NCI-H2029 treated with DMSO at 0.1 percent for 48 hours (cell line): ENCODE data around the gene TBC1D16.
"Not testable (repeated sequence)": the region's sequence is repeated elsewhere in the genome, so short reads cannot be mapped to it uniquely, and the experiment has no call there.

Experiments
- DNase-seq: peaks from one replicate; lab custom pipeline; 2025; lab: John Stamatoyannopoulos, UW

Gene TBC1D16

DNA sequence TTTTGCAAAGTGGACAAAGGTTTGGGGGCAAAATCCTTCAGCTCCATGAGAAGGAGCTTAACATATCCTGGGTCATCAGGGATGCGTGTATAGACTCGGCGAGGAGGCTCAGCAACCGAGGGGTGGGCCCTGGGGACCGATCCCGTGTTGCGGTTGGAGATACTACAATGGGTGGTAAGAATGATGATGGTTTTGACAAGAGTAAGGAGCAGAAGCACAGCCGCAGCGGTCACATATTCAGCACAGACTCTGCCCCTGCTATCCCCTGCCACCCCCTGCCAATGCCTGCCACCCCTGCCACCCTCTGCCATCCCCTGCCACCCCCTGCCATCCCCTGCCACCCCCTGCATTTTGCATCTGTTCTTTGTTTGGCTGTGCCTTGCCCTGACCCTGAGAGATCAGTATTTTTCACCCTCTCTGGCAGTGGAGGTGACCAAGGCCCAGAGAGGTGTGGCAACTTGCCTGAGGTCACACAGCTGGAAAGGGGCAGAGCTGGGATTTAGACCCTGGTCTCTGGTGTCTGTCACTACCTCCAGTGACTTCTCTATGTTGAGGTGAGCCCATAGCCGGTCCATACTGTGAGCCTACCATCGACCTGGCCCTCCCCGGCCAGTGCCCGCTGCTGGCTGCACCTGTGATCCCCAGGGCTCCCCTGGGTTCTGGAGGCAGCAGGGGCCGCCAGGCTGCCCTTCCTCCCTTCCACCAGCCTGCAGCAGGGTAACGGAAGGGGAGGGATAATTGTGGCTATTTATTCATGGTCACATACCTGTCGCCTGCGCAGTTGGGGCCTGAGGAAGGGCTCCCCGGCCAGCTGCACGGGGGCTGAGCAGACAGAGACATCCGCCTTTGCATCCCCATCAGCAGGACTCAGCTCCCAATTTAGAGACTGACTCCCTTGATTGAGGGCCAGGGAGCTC is 121.5 kb downstream of the TBC1D16 start:
- no peak for DNase-seq

DNA sequence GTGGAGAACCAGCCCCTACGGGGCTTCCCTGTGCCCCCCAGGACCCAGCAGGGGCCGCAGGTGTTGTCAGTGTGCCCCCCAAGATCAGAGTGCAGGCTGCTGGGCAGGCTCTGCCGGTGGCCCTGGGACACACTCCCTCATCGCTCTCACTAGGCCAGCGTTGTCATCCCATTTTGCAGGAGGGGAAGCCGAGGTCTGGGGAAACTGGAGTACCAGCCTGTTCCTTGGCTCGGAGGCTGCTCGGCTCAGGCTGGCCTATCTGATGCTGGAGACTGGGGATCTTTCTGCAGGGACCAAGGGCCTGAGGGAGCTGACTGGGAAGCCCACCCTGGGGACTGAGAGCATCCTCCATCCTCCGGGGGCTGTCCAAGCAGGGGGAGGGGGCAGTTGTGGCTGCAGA is 122.2 kb downstream of the TBC1D16 start:
- no peak for DNase-seq

DNA sequence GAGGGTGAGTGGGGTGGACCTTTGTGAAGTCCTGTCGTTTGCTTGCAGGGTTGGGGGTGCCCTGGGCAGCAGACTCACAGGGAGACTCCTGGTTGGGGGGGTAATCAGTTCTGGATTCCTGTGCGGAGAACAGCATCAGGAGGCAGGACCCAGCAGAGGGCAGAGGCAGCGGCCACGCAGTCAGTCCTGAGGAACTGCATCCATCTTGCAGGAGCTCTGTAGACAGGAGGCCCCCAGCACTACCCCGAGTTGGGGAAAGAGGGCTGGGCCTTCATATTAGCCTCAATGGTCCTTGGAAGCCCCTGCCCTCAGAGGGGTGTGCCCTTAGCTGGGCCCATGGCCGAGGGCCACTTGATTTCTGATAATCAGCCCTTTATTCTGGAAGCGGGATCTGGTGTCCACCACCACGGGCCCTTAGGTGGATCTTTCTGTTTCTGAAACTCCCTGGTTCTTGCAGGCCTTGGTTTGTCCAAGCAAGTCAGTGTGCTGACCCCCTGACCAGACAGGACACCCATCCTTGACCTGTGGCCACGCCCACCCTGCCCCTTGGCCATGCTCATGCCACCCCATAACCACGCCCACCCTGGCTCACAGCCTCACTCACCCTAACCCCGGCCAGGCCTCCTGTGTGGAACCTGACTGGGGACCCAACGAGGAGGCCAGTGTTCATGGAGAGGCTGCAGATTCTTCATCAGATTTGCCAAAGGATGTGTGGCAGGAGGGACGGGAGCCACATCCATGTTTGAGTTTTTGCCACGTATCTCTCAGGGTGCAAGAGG is 122.9 kb downstream of the TBC1D16 start:
- no peak for DNase-seq

DNA sequence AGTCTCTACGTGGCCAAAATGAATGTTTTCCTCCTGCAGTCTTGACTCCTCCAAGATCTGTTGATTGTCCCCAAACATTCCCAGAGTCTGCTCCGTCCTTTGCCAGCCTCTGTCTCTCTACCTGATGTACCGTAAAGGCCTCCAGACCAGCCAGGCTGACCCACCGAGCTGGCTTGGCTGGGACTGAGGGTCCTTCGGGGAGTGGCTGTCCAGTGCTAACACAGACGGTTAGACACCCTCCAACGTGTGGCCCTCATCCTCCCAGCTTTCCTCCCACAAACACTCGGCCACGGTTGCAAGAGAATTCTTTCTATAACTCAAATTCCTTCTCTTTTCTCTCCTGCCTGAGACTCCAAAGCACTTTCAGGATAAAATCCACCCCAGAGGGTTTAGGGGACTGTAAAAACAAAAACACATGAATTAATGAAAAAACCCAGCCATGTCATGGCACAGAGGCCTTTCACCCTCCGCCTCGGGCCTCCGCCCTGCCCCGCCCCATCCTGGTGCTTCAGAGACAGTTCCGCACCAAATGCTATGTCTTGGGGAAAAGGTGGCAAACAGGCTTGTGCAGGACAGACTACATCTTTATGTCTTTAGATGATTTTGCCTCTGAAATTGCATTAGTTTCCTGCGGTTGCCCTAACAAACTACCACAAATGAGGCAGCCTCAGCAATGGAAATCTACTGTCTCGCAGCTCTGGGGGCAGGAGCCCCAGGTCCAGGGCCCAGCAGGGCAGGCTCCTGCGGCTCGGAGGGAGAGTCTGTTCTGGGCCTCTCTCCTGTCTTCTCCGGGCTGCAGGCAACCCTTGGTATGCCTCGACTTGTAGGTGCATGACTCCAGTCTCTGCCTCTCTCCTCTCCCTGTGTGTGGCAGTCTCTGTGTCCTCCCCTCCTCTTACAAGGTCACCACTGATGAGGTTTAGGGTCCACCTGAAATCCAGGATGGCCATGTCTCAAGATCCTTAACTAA is 124.0 kb downstream of the TBC1D16 start:
- DNase-seq: no peak

DNA sequence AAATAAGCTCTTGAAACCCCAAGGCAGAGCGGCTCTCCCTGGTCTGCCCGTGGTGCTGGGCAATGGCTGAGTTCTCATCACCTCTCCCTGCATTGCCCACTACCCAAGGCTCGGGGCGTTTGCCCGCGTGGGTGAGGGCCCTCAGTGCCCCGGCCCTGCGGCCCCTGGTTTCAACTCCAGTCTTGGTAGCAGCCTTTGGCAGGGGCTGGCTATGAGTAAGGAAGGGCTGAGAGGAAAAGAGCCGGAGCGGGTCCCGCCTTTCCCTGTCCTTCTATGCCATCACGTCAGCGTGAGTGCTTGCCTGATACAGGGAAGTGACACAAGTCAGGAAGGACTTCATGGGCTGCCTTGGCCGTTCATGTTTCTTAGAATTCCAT is 124.7 kb downstream of the TBC1D16 start:
- no peak for DNase-seq

DNA sequence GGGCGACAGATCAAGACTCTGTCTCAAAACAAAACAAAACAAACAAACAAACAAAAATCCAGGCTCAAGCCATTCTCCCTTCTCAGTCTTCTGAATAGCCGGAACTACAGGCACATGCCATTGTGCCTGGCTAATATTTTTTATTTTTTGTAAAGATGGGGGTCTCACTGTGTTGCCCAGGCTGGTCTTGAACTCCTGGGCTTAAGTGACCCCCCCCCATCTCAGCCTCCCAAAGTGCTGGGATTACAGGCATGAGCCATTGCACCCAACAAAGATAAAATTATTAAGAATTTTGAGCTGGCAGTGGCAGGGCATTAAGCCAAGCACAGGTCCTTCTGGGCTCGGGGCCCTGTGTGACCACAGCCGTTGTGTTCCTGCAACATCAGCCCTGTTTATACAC is 126.6 kb downstream of the TBC1D16 start:
- no peak for DNase-seq

DNA sequence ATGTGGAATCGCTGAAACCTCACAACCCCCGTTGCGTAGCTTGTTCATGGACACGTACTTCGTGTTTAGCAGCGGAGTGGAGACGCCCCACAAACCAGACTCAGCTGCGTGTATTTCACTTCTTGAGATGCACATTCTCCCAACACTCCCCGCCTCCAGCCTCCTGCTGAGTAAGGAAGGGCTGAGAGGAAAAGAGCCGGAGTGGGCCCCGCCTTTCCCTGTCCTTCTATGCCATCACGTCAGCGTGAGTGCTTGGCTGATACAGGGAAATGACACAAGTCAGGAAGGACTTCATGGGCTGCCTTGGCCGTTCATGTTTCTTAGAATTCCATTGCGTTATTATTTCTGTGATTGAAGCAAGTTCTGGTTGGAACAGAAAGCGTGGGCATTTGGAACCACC is 127.8 kb downstream of the TBC1D16 start:
- no peak for DNase-seq

DNA sequence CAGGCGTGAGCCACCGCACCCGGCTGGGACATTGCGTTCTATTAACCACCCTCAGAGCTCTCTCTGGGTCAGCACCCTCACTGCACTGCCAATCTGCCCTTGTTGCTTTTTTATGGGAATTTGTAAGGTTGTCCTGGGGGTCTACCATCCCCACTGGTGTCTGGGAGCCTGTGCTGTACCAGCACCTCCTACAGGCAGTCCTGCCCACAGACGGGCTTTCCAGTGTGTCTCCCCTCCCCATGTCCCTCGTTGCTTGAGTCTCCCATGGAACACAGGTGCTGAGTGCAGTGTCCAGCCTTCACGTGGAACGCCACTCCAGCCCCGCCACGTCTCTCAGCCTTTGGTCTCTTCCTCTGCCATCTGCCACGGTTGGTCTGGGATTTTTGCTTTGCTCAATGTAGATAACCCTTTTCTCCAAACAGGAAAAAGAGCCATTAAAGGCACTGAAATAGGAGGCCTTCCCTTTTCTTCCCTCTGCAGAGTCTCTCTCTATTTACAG is 128.4 kb downstream of the TBC1D16 start:
- no peak for DNase-seq

DNA sequence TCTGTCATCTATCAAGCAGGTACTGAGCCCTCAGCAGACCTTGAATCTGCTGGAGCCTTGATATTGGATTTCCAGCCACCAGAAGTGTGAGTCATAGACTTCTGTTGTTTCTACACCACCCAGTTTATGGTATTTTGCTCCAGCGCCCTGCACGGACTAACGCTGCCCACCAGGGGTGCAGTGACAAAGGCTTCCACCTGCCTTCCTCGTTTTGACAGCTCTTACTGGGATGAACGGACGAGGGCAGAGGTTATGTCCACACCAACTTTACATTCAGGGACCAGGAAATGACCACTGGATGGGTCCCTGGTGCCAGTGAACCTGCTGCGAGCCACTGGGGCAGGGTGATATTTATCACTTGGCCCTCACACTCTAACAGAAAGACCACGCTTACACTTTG is 129.8 kb downstream of the TBC1D16 start:
- DNase-seq: no peak

DNA sequence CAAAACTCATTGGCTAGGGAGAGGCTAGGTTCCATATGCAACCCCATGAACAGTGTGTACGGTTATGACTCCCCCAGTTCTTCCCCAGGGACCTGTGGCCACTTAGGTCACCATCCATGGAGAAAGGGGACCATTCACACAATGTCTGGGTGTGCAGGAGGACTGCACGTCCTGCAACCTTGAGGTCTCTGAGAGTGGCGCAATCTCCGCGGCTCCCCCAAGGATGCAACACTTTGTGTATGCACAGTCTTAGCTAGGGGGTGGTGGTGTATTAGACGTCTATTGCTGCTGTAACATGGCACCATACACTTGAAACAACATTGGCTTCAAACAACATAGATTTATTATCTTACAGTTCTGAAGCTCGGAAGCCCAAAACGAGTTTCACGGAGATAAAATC is 130.8 kb downstream of the TBC1D16 start:
- DNase-seq: no peak

DNA sequence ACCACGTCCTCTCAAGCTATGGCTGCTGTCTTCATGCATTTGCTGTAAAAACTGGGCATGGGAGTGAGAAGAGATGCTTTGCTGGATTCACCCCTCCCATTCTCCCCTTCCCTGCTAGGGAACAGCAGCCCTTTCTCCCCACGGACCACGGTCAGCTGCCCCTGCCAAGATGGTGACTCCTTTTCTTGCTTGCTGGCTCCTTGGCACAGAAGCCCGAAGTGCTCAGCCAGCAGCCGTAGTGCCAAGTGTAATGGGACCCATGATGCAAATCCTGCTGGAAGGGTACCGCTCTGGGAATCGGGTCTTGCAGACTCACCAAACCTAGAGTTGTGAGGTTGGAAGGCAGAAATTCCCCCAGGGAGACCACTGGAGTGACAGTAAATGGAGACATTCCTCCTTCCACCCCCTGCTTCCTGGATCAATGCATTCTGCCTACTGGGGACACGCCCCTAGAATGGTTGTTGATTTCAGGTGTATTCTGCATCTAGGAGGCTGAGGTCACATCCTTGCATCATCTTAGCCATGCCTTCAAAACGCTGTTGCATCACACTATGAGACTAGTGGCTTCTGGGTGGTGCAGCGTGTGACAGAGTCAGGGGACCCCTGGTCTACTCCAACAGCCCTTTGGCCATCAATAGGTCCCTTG is 133.4 kb downstream of the TBC1D16 start:
- DNase-seq: no peak

DNA sequence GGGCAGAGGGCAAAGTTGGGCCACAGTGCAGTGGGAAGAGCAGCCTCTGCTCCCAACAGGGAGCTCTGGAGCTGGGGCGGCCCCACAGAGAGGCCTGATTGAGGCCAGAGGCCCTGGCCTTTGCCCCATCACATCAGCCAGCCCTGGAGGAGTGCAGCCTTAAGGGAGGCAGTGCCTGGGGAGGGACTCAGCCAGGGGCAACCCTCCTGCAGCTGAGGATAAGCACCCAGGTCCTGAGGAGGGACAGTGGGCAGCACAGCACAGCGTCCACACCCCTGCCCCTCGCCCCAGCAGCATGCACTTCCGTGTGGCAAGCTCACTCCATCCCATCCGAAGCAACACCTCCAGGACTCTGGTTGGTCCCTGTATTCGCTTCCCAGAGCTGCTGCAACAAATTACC is 134.5 kb downstream of the TBC1D16 start:
- DNase-seq: no peak

DNA sequence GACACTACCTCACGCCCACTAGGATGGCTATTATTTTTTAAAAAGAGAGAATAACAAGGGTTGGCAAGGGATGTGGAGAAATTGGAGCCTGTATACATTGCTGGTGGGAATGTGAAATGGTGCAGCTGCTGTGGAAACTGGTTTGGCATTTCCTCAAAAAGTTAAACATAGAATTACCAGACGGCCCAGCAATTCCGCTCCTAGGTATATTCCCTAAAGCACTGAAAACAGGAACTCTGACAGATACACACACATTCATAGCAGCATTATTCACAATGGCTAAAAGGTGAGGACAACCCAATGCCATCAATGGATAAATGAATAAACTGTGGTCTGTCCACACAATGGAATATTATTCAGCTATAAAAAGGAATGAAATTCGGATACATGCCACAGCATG is 136.1 kb downstream of the TBC1D16 start:
- no peak for DNase-seq

DNA sequence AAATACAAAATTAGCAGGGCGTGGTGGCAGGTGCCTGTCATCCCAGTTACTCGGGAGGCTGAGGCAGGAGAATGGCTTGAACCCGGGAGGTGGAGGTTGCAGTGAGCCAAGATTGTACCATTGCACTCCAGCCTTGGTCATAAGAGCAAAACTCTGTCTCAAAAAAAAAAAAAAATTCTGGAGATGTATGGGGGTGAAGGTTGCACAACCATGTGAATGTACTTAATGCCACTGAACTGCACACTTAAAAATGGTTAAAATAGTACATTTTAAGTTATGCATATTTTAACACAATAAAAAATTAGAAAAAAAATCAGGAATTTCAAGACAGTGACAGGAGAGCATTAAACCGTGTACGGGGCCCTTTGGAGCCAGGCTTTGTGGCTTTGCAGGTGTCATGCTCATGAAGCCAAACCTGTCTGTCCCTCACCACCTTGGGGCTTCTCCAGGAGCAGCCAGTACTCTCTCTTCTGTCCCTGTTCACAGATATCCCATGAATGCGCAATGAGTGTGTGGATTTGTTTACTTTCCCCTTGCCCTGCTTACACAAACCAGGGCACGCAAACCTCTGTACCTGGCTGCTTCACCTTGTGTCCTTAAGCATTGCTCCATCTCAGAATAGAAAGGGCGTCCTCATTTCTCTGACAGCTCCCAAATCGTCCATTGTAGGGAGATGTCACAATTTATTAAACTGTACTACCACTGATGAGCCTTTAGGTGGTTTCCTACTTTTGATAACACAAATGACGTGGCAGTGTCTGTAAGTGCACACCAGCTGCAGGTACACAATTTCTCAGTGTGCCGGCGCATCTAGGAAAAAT is 138.2 kb downstream of the TBC1D16 start:
- peak; percentile 27 for DNase-seq

DNA sequence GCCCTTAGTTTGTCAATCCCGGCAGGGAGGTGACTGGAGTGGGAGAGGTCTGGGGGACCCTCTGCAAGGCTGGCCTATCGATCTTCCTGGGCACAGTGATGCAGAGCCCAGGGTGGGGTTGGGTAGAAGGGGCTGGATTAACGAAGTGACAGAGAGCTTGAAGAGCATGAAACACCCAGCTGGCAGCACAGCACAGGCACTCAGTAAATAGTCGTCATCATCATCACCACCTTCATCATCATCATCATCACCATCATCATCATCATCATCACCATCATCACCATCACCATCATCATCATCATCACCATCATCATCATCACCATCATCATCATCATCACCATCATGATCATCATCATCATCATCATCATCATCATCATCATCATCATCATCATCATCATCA is 142.2 kb downstream of the TBC1D16 start:
- DNase-seq: not testable (repeated sequence)

DNA sequence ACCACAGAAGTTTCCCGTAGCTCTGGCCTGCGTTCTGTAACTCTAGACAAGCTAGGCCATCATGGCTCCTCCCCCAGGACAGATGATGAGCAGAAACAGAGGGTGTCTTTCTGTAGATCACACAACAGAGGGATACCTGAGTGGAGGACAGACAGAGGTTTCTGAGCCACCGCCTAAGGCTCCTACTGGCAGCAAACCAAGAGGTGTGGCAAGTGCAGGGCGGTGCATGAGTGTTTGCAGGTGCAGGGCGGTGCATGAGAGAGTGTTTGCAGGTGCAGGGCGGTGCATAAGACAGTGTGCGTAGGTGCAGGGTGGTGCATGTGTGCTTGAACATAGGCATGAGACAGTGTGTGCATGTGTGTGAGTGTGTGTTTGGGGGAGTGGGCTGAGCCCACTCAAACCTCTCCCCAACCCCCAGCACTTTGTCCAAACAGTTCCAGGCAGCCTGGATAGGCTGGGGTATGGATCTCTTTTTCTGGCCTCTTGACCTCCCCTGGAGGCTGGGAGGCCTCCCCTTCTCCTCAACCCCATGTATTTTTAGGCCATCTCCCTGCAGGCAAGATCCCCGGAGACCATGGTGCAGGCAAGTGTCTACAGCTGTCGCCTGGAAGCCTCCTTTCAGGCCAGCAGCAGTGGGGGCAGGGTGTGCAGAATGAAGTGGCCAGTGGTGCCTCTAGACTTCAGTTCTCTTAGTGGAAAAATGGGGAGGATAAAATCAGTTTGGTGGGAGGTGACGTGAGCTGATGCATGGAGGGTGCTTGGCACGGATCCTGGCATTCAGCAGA is 143.0 kb downstream of the TBC1D16 start:
- DNase-seq: peak; percentile 88

DNA sequence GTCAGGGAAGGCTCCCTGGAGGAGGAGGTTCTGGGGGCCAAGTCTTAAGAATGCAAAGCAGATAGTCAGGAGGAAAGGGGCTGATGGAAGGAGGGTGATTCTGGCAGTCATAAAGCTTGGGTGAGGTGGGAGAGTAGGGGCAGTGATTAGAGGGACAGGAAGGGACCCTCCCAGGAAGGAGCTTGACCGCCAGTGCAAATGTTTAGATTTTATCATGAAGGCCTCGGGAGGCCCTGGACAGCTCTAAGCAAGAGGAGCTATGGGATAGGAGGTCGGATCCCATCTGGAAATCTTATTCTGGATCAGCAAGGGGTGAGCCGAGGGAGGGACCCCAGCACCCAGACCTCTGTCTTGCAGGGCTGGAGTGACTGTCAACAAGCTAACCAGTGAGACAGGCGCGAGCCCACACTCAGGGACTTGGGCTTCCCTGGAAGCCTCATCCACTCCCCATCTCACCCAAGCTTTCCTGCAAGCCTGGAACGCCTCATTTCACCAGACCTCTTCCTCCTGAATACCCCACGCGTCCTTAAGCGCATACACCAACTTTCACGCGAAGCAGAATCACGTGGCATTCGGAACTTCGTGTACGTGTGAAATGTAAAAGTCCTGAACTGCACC is 144.4 kb downstream of the TBC1D16 start:
- no peak for DNase-seq

DNA sequence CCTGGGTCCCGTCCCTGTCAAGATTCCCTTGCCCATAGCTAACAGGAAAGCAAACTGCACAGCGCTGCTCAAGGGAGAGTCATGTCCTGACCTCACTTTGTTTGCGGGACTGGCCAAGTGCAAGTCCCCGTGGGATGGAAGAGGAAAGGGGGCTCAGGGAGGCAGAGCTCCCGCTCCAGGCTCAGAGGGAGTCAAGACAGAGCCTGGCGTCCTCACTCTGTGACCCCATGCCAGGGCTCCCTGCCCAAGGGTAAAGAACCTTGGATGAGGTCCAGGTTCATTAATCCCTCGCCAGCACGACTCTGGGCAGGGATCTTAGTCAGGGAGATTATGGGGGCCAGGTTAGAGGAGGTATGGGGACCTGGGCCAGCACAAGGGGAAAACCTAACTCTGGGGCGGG is 145.0 kb downstream of the TBC1D16 start:
- no peak for DNase-seq
